ENCODE results near the gene FIP1L1. TPM values are rescaled to one million over a fixed set of nuclear protein-coding genes. Genes with fewer than 3 reads are reported as not detected.

The FIP1L1 gene
- polyA plus RNA-seq, 2 of the 4 experiments (the other 2 are of a cell fraction): 27.9 to 40.5 TPM

DNA sequence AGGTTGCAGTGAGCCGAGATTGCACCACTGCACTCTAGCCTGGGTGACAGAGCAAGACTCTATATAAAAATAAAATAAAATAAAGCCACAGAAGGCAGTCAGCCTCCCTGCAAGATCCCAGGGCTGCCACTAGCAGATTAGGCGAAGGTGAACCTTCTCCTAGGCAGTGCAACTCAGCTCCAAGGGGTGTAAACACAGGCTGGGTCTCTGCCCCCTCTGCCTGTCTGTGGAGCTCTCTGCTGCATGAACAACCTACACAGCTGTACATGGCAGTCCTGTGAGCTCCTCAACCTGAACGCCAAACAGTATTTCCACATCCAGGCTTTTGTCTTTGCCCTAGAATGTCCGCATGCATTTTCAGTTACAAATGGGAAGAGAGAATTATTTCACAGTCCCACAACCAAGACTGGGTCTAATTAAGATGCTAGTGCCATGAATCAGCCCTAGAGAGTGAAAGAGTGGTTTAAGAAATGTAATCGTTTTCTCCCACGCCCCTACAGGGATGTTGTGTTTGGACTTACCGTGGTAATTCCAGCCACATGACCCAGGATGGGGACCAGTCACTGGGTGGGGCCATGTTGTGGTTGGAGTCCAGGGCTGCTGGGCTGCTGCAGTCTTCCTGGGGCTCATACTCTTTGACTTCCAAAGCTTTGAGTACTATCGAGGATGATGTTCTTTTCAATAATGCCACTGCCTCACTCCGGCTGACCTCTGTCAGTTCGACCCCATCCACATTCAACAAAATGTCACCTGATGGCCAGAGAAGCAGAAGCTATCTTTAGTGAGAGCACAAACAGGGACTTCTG lies 99.0 kb downstream of the FIP1L1 start:
- DNase-seq (ENCODE audit: low read depth in 1 of 2, low spot score in 1 of 2) (peak in 1 of 2 experiments; percentile 2), ATAC-seq (no peak; a peak in 1 of 6 replicates), FAIRE-seq (no peak)
- H3K9me3 ChIP-seq: no peaks in the 10 kb centered on the region
- POLR2A ChIA-PET: no interaction called here
- 74% methylated on average over 9 of the region's 10 CpGs for WGBS (ENCODE audit: missing lambda C conversion rate)
- CTCF ChIA-PET: no interaction called here
- no peak overlapping the region for H3K4me3 ChIP-seq
- no peak overlapping the region for H3K27ac ChIP-seq
- peaks cover 15% of the 10 kb centered on the region for H3K4me1 ChIP-seq
- TF ChIP-seq, protein P1, sequence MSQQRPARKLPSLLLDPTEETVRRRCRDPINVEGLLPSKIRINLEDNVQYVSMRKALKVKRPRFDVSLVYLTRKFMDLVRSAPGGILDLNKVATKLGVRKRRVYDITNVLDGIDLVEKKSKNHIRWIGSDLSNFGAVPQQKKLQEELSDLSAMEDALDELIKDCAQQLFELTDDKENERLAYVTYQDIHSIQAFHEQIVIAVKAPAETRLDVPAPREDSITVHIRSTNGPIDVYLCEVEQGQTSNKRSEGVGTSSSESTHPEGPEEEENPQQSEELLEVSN (IDR thresholded peaks at IDR 0.05; ENCODE audit: borderline replicate concordance, low read depth): no peak
- H3K4me2 ChIP-seq: no peak overlapping the region

GRCh38 chr4:53477038-53477565 lies 99.7 kb downstream of the FIP1L1 start:
- H3K4me2 ChIP-seq: no peak overlapping the region
- 77% methylated on average over 5 of the region's 5 CpGs for WGBS (ENCODE audit: missing lambda C conversion rate)
- peaks cover 15% of the 10 kb centered on the region for H3K4me1 ChIP-seq

GRCh38 chr4:53477636-53478035 lies 100.2 kb downstream of the FIP1L1 start:
- Histone ChIP-seq H3K4me3 (no peak overlapping the region), H3K4me1 (peaks cover 15% of the 10 kb centered on the region), H3K9me3 (no peaks in the 10 kb centered on the region), H3K27ac (no peak overlapping the region), H3K4me2 (no peak overlapping the region)
- TF ChIP-seq GATA3 (IDR thresholded peaks at IDR 0.05; ENCODE audit: borderline replicate concordance): no peak
- no peak for TF ChIP-seq RNF2 (IDR thresholded peaks at IDR 0.05; ENCODE audit: borderline replicate concordance, low read depth)
- TF ChIP-seq CBX2 (IDR thresholded peaks at IDR 0.05; ENCODE audit: borderline replicate concordance, low read depth): no peak
- no peak for TF ChIP-seq HOXB5 (CRISPR knock-in tag; IDR thresholded peaks at IDR 0.05)
- no peak for TF ChIP-seq FOXS1 (CRISPR knock-in tag; IDR thresholded peaks at IDR 0.05)
- TF ChIP-seq RAD21 (conservative IDR thresholded peaks at IDR 0.05 in 1 of 2, IDR thresholded peaks at IDR 0.05 in 1 of 2): no peak
- no peak for TF ChIP-seq RARB (CRISPR knock-in tag; IDR thresholded peaks at IDR 0.05)
- TF ChIP-seq, protein P2, sequence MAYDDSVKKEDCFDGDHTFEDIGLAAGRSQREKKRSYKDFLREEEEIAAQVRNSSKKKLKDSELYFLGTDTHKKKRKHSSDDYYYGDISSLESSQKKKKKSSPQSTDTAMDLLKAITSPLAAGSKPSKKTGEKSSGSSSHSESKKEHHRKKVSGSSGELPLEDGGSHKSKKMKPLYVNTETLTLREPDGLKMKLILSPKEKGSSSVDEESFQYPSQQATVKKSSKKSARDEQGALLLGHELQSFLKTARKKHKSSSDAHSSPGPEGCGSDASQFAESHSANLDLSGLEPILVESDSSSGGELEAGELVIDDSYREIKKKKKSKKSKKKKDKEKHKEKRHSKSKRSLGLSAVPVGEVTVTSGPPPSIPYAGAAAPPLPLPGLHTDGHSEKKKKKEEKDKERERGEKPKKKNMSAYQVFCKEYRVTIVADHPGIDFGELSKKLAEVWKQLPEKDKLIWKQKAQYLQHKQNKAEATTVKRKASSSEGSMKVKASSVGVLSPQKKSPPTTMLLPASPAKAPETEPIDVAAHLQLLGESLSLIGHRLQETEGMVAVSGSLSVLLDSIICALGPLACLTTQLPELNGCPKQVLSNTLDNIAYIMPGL (CRISPR knock-in tag; IDR thresholded peaks at IDR 0.05; ENCODE audit: borderline replicate concordance): no peak
- TF ChIP-seq JUN (IDR thresholded peaks at IDR 0.05): no peak
- TF ChIP-seq TP53 (CRISPR knock-in tag; IDR thresholded peaks at IDR 0.05): no peak
- TF ChIP-seq ZC3H11A (IDR thresholded peaks at IDR 0.05): no peak
- no peak for TF ChIP-seq CHD2 (IDR thresholded peaks at IDR 0.05; ENCODE audit: low read length, partially characterized antibody)
- no peak for TF ChIP-seq MYC (IDR thresholded peaks at IDR 0.05; ENCODE audit: borderline replicate concordance, low read length)
- no peak for TF ChIP-seq CTCF (IDR thresholded peaks at IDR 0.05)
- TF ChIP-seq, protein P3, sequence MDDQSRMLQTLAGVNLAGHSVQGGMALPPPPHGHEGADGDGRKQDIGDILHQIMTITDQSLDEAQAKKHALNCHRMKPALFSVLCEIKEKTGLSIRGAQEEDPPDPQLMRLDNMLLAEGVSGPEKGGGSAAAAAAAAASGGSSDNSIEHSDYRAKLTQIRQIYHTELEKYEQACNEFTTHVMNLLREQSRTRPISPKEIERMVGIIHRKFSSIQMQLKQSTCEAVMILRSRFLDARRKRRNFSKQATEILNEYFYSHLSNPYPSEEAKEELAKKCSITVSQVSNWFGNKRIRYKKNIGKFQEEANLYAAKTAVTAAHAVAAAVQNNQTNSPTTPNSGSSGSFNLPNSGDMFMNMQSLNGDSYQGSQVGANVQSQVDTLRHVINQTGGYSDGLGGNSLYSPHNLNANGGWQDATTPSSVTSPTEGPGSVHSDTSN (IDR thresholded peaks at IDR 0.05): no peak
- DNase-seq (ENCODE audit: low read depth in 1 of 2, low spot score in 1 of 2) (no peak), ATAC-seq (no peak), FAIRE-seq (no peak)
- CTCF ChIA-PET: no interaction called here
- WGBS (ENCODE audit: missing lambda C conversion rate): 96% methylated on average over 1 of the region's 1 CpG
- POLR2A ChIA-PET: no interaction called here

More at GRCh38 chr4:53477038-53477565, 99.7 kb downstream of the FIP1L1 start:
- ChIA-PET CTCF (no interaction called here), POLR2A (no interaction called here)
- Histone ChIP-seq H3K27ac (no peak overlapping the region), H3K9me3 (no peaks in the 10 kb centered on the region), H3K4me3 (no peak overlapping the region)
- DNase-seq (ENCODE audit: low read depth in 1 of 2, low spot score in 1 of 2): no peak
- ATAC-seq: no peak
- no peak for FAIRE-seq
- TF ChIP-seq TP53 (CRISPR knock-in tag; IDR thresholded peaks at IDR 0.05) (no peak), NFE2L2 (conservative IDR thresholded peaks at IDR 0.05; ENCODE audit: low read length) (no peak), PHF8 (IDR thresholded peaks at IDR 0.05; ENCODE audit: borderline replicate concordance, low read depth) (no peak), FOSL2 (IDR thresholded peaks at IDR 0.05) (no peak), FOSL2 (CRISPR knock-in tag; IDR thresholded peaks at IDR 0.05) (no peak), NPAS2 (CRISPR knock-in tag; IDR thresholded peaks at IDR 0.05; ENCODE audit: borderline replicate concordance) (no peak), HDAC2 (IDR thresholded peaks at IDR 0.05) (no peak), RNF2 (IDR thresholded peaks at IDR 0.05; ENCODE audit: borderline replicate concordance, low read depth) (no peak), FOXS1 (CRISPR knock-in tag; IDR thresholded peaks at IDR 0.05) (no peak), MAFK (IDR thresholded peaks at IDR 0.05; ENCODE audit: partially characterized antibody) (no peak), POLR2AphosphoS2 (conservative IDR thresholded peaks at IDR 0.05; ENCODE audit: low read length) (no peak), BCL3 (IDR thresholded peaks at IDR 0.05) (no peak), HOXA7 (CRISPR knock-in tag; IDR thresholded peaks at IDR 0.05) (no peak), CHD4 (IDR thresholded peaks at IDR 0.05; ENCODE audit: borderline replicate concordance) (no peak)
